ENCODE data around the gene RTBDN. TPM values are rescaled to one million over a fixed set of nuclear protein-coding genes. Genes with fewer than 3 reads are reported as not detected.

Gene RTBDN
- total and polyA plus RNA-seq, 10 of the 15 experiments (the other 5 are each of a cell fraction or from before 2014, with no cell fraction given): 0.45 TPM; not detected in 9

DNA sequence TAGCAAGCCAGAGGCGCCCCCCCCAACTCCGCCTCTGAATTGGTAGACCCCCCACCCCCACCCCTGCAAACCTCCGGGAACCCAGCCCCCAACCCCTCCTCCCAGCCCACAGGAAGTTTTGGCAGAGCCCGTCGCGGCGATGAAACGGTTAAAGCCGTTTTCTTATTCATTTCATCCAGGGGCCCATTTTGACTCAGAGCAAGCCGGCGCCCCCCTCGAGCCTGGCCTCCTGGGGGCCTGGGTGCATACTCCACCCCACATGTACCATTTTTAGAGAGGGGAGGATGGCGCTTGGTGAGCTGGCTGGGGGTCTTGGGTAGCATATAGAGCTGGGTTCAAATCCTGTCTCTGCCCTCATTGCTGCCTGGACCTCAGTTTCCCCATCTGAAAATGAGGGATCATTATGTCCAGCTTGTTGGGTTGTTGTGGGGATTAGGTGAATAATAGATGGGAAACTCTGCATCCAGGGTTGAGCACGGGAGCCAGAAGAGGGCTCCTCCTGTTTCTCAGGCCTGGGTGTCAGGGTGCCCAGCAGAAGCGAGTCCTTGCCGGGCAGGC is 51.0 kb downstream of the RTBDN start:
- H3K27me3 ChIP-seq (replicated peaks in 1 of 2; ENCODE audit: control insufficient read depth in 2 of 2, insufficient read depth in 2 of 2, low read length in 1 of 2): no peaks in the 10 kb centered on the region
- in situ Hi-C loops (cut with MboI) (no loop called here), intact Hi-C loops (cut with micrococcal nuclease; ENCODE audit: unreplicated experiment) (loop anchor here (5.0 to 10.0 kb wide), 2 partner anchors 171 to 1689 kb away; partner anchors contain the start of genes ZNF490 and ZNF791)
- 11% methylated on average over 16 of the region's 16 CpGs for WGBS (ENCODE audit: insufficient coverage, insufficient replicate concordance, low lambda C conversion rate, missing lambda C conversion rate)
- ATAC-seq (peak; percentile 2; the same call in 1 of the 3 replicates), DNase-seq (ENCODE audit: low read depth, low spot score) (no peak), FAIRE-seq (no peak)
- TF ChIP-seq MEF2A (IDR thresholded peaks at IDR 0.05; ENCODE audit: insufficient read depth, low read depth, low read length) (0 out of 2 replicates have a peak, but pooled peaks have one; percentile 12), GATAD2B (conservative IDR thresholded peaks at IDR 0.05; ENCODE audit: low read depth) (peak; percentile 17), ZBED1 (IDR thresholded peaks at IDR 0.05; ENCODE audit: borderline replicate concordance) (0 out of 2 replicates have a peak, but pooled peaks have one; percentile 35), YY1 (IDR thresholded peaks at IDR 0.05; ENCODE audit: low read depth, low read length) (0 out of 2 replicates have a peak, but pooled peaks have one; percentile 52), NFIC (IDR thresholded peaks at IDR 0.05; ENCODE audit: low read depth, low read length) (no peak), POLR2A (IDR thresholded peaks at IDR 0.05; ENCODE audit: low read depth, low read length) (peak; percentile 16; the same call in 1 of the 2 replicates), POU2F2 (IDR thresholded peaks at IDR 0.05; ENCODE audit: borderline replicate concordance, low read depth, low read length) (no peak), ZSCAN29 (IDR thresholded peaks at IDR 0.05) (no peak), LARP7 (IDR thresholded peaks at IDR 0.05) (0 out of 2 replicates have a peak, but pooled peaks have one; percentile 12), MYB (IDR thresholded peaks at IDR 0.05; ENCODE audit: borderline replicate concordance, low read depth, low read length) (peak; percentile 51; the same call in 1 of the 2 replicates), NRF1 (conservative IDR thresholded peaks at IDR 0.05; ENCODE audit: low read depth, low read length) (no peak), TARDBP (IDR thresholded peaks at IDR 0.05; ENCODE audit: borderline replicate concordance) (no peak), JUNB (IDR thresholded peaks at IDR 0.05) (peak; percentile 84), IRF4 (IDR thresholded peaks at IDR 0.05; ENCODE audit: low read depth, low read length) (no peak), EGR1 (IDR thresholded peaks at IDR 0.05; ENCODE audit: borderline replicate concordance in 1 of 2, low read depth in 2 of 2, low read length in 2 of 2) (peak in 1 of 2 experiments; percentile 20; a peak in 1 of 3 replicates), SMARCA5 (IDR thresholded peaks at IDR 0.05) (0 out of 2 replicates have a peak, but pooled peaks have one; percentile 23), ZNF384 (IDR thresholded peaks at IDR 0.05; ENCODE audit: borderline replicate concordance, low read depth, low read length) (no peak), NR2F1 (conservative IDR thresholded peaks at IDR 0.05) (0 out of 2 replicates have a peak, but pooled peaks have one; percentile 0)
- TF ChIP-seq, protein P1, sequence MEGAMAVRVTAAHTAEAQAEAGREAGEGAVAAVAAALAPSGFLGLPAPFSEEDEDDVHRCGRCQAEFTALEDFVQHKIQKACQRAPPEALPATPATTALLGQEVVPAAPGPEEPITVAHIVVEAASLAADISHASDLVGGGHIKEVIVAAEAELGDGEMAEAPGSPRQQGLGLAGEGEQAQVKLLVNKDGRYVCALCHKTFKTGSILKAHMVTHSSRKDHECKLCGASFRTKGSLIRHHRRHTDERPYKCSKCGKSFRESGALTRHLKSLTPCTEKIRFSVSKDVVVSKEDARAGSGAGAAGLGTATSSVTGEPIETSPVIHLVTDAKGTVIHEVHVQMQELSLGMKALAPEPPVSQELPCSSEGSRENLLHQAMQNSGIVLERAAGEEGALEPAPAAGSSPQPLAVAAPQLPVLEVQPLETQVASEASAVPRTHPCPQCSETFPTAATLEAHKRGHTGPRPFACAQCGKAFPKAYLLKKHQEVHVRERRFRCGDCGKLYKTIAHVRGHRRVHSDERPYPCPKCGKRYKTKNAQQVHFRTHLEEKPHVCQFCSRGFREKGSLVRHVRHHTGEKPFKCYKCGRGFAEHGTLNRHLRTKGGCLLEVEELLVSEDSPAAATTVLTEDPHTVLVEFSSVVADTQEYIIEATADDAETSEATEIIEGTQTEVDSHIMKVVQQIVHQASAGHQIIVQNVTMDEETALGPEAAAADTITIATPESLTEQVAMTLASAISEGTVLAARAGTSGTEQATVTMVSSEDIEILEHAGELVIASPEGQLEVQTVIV (IDR thresholded peaks at IDR 0.05; ENCODE audit: borderline replicate concordance, partially characterized antibody): no peak
- H3K9me3 ChIP-seq (replicated peaks; ENCODE audit: control insufficient read depth, insufficient read depth, low read length): no peaks in the 10 kb centered on the region
- peaks cover 79% of the 10 kb centered on the region for H3K4me1 ChIP-seq (ENCODE audit: control insufficient read depth, insufficient read depth, low read length)
- ChIA-PET CTCF (interaction anchor here (12.1 kb wide), 1 partner anchor 12 kb away, joined by 537 read pairs; the partner anchor contains the start of gene JUNB), POLR2A (interaction anchor here (0.6 to 9.3 kb wide), 2 partner anchors 11 to 174 kb away, joined by 3 to 303 read pairs; partner anchors contain the start of gene JUNB), RAD21 (ENCODE audit: unreplicated experiment) (interaction anchor here (1.4 to 2.7 kb wide), 3 partner anchors 8 to 13 kb away, joined by 13 to 23 read pairs (median 16); partner anchors contain the start of gene JUNB), SMC1A (ENCODE audit: uncharacterized antibody, unreplicated experiment) (interaction anchor here (8.4 kb wide), 1 partner anchor 12 kb away, joined by 240 read pairs; the partner anchor contains the start of gene JUNB)
- H3K4me3 ChIP-seq: peak overlapping the region; percentile 65; the same call in 1 of the 2 replicates
- no TSS peak for BruUV-seq (replicated peaks)
- no peaks in the 10 kb centered on the region for H4K20me1 ChIP-seq (ENCODE audit: control insufficient read depth, insufficient read depth)
- peak overlapping the region; percentile 77 for H3K9ac ChIP-seq (ENCODE audit: control insufficient read depth, insufficient read depth, low read length)
- peaks cover 12% of the 10 kb centered on the region for H3K79me2 ChIP-seq (ENCODE audit: control insufficient read depth, insufficient read depth, low read length)
- H3K4me2 ChIP-seq (ENCODE audit: control insufficient read depth, insufficient read depth): peak overlapping the region; percentile 97
- no peaks in the 10 kb centered on the region for H3K36me3 ChIP-seq (ENCODE audit: control insufficient read depth in 2 of 2, insufficient read depth in 2 of 2, low read length in 1 of 2)
- H3K27ac ChIP-seq (ENCODE audit: control insufficient read depth, insufficient read depth): peak overlapping the region; percentile 97
- no peak overlapping the region for H2AFZ ChIP-seq (ENCODE audit: control insufficient read depth, low read depth, low read length)
